Small intestine (tissue), 7 donors: ENCODE measurements around the gene FOSL2. TPM values are rescaled to one million over a fixed set of nuclear protein-coding genes. Genes with fewer than 3 reads are reported as not detected.

Experiments
- DNase-seq, 2 donors: peaks; one replicate each; pipeline versions ENCODE4 v3.0.0 to v3.0.0-alpha.2; 2013
- FAIRE-seq: peaks from 2 replicates; lab custom pipeline; 2012; peaks lifted over from hg19 to GRCh38; lab: Jason Lieb, UNC
- H3K27ac ChIP-seq, 3 donors: one replicate each; pipeline ENCODE4 v1.5.1; 2013; ENCODE audit warnings: low read length in 2 of 3, mild to moderate bottlenecking in 2 of 3, control low read depth in 1 of 3, inconsistent platforms in 1 of 3, low read depth in 1 of 3, moderate library complexity in 1 of 3
- H3K27me3 ChIP-seq, 3 donors: one replicate each; pipeline ENCODE4 v1.6.1; 2013; ENCODE audit warnings: low read length in 3 of 3, inconsistent platforms in 1 of 3; ENCODE audit not compliant: control insufficient read depth in 3 of 3, insufficient read depth in 3 of 3
- H3K36me3 ChIP-seq, 3 donors: one replicate each; pipeline ENCODE4 v1.6.1; 2013; ENCODE audit warnings: low read length in 3 of 3, inconsistent platforms in 1 of 3, low read depth in 1 of 3, mild to moderate bottlenecking in 1 of 3, moderate library complexity in 1 of 3; ENCODE audit not compliant: control insufficient read depth in 3 of 3, insufficient read depth in 2 of 3
- H3K4me1 ChIP-seq, 3 donors: one replicate each; pipeline ENCODE4 v1.6.1; 2013; ENCODE audit warnings: low read length in 2 of 3, inconsistent platforms in 1 of 3, low read depth in 1 of 3, mild to moderate bottlenecking in 1 of 3, moderate library complexity in 1 of 3; ENCODE audit not compliant: control insufficient read depth in 3 of 3, insufficient read depth in 2 of 3
- H3K4me3 ChIP-seq, 3 donors: one replicate each; pipeline ENCODE4 v1.5.1; 2013; ENCODE audit warnings: low read length in 3 of 3, control low read depth in 1 of 3, inconsistent platforms in 1 of 3, low read depth in 1 of 3, mild to moderate bottlenecking in 1 of 3, moderate library complexity in 1 of 3
- H3K9me3 ChIP-seq, 2 donors: one replicate each; pipeline ENCODE4 v1.6.1; 2013; ENCODE audit warnings: low read depth in 1 of 2, low read length in 1 of 2; ENCODE audit not compliant: control insufficient read depth in 2 of 2, insufficient read depth in 1 of 2
- WGBS, 3 donors: extraction: QIAGEN DNeasy Blood & Tissue Kit; methylation state at CpG; one replicate each; pipeline ENCODE4 v1.1.7; 2013; 5-methylcytosine and 5-hydroxymethylcytosine counted together
- polyA plus RNA-seq, 4 donors: library from polyadenylated mRNA; stranded (reverse) in 3 of 4; unstranded in 1 of 4; fragments of 200-250 nt in 3 of 4; fragments of 120-200 nt in 1 of 4; gene quantifications; one replicate each; pipeline versions ENCODE4 v1.2.1 to v1.2.3, GENCODE V29; 2013
- donor health status: healthy with polysubstance abuse.
- donor health status: control.
- donor health status: control.
- donor health status: Bipolar disorder and iron deficiency.
- donor health status: healthy.

The FOSL2 gene
- polyA plus RNA-seq, 4 donors: 29.2 to 82.6 (median 40.7) TPM

- DNase-seq (peak; percentile 90 to 91), FAIRE-seq (no peak)
- peak overlapping the region; percentile 98 to 99 (median 98) for H3K27ac ChIP-seq
- peaks cover 0 to 2% (median 0%) of the 10 kb centered on the region in 3 donors for H3K36me3 ChIP-seq
- WGBS, 3 donors: 0% methylated on average over 47 to 49 of the region's 49 CpGs
- H3K9me3 ChIP-seq: no peaks in the 10 kb centered on the region
- H3K4me3 ChIP-seq: peak overlapping the region; percentile 36 to 84 (median 64)
- peaks cover 0 to 11% (median 0%) of the 10 kb centered on the region in 3 donors for H3K4me1 ChIP-seq
- no peaks in the 10 kb centered on the region for H3K27me3 ChIP-seq
Measured at GRCh38 chr2:28390746-28391563, 1.7 kb upstream of the FOSL2 start.

- H3K27ac ChIP-seq: peak overlapping the region; percentile 98 to 99 (median 98)
- peaks cover 0 to 18% (median 0%) of the 10 kb centered on the region in 3 donors for H3K4me1 ChIP-seq
- H3K9me3 ChIP-seq: no peaks in the 10 kb centered on the region
- no peak for FAIRE-seq
- H3K4me3 ChIP-seq: peak overlapping the region; percentile 50 to 84 (median 64)
- peak; percentile 97 to 99 for DNase-seq
- no peaks in the 10 kb centered on the region for H3K27me3 ChIP-seq
- WGBS, 3 donors: 0 to 1% (median 0%) methylated on average over 40 to 70 of the region's 70 CpGs
- H3K36me3 ChIP-seq: peaks cover 0 to 2% (median 0%) of the 10 kb centered on the region in 3 donors
Measured at GRCh38 chr2:28391564-28392296, 928 bp upstream of the FOSL2 start.

GRCh38 chr2:28393114-28393836 lies 617 bp downstream of the FOSL2 start:
- peak overlapping the region; percentile 98 to 99 (median 99) for H3K27ac ChIP-seq
- FAIRE-seq: no peak
- peak overlapping the region; percentile 76 to 89 (median 84) for H3K4me3 ChIP-seq
- peaks cover 0 to 7% (median 0%) of the 10 kb centered on the region in 3 donors for H3K36me3 ChIP-seq
- no peaks in the 10 kb centered on the region for H3K9me3 ChIP-seq
- WGBS, 3 donors: 0% methylated on average over 74 to 81 of the region's 81 CpGs
- peak; percentile 58 to 82 for DNase-seq
- H3K27me3 ChIP-seq: no peaks in the 10 kb centered on the region
- peaks cover 0 to 33% (median 0%) of the 10 kb centered on the region in 3 donors for H3K4me1 ChIP-seq

GRCh38 chr2:28394331-28394877 lies 1.7 kb downstream of the FOSL2 start:
- H3K36me3 ChIP-seq: peaks cover 0 to 15% (median 0%) of the 10 kb centered on the region in 3 donors
- DNase-seq (peak; percentile 76), FAIRE-seq (no peak)
- H3K27me3 ChIP-seq: no peaks in the 10 kb centered on the region
- H3K4me1 ChIP-seq: peaks cover 2 to 44% (median 5%) of the 10 kb centered on the region in 3 donors
- H3K9me3 ChIP-seq: no peaks in the 10 kb centered on the region
- H3K27ac ChIP-seq: peak overlapping the region; percentile 98 to 99 (median 99)
- 1 to 9% (median 3%) methylated on average over 20 to 21 of the region's 21 CpGs for WGBS, 3 donors
- peak overlapping the region; percentile 76 to 89 (median 84) for H3K4me3 ChIP-seq

- no peaks in the 10 kb centered on the region for H3K9me3 ChIP-seq
- peaks cover 0 to 21% (median 0%) of the 10 kb centered on the region in 3 donors for H3K36me3 ChIP-seq
- WGBS, 3 donors: 4 to 18% (median 13%) methylated on average over 7 of the region's 7 CpGs
- no peaks in the 10 kb centered on the region for H3K27me3 ChIP-seq
- peak overlapping the region; percentile 98 to 99 (median 99) for H3K27ac ChIP-seq
- FAIRE-seq (no peak), DNase-seq (peak; percentile 50 to 51)
- peaks cover 2 to 47% (median 5%) of the 10 kb centered on the region in 3 donors for H3K4me1 ChIP-seq
- H3K4me3 ChIP-seq: peak overlapping the region; percentile 76 to 89 (median 84)
Measured at GRCh38 chr2:28394997-28395333, 2.3 kb downstream of the FOSL2 start.

- Histone ChIP-seq H3K4me1 (peaks cover 2 to 51% (median 5%) of the 10 kb centered on the region in 3 donors), H3K36me3 (peaks cover 0 to 24% (median under 1%) of the 10 kb centered on the region in 3 donors), H3K27me3 (no peaks in the 10 kb centered on the region), H3K27ac (peak overlapping the region; percentile 98 to 99 (median 99)), H3K9me3 (no peaks in the 10 kb centered on the region), H3K4me3 (peak overlapping the region; percentile 76 to 89 (median 84))
- 8 to 15% (median 12%) methylated on average over 15 of the region's 15 CpGs for WGBS, 3 donors
- FAIRE-seq (no peak), DNase-seq (peak; percentile 83 to 85)
Measured at GRCh38 chr2:28395334-28396061, 2.8 kb downstream of the FOSL2 start.

GRCh38 chr2:28397043-28397381 lies 4.4 kb downstream of the FOSL2 start:
- peaks cover 0 to 38% (median 7%) of the 10 kb centered on the region in 3 donors for H3K36me3 ChIP-seq
- FAIRE-seq (no peak), DNase-seq (no peak)
- H3K4me1 ChIP-seq: peaks cover 2 to 55% (median 7%) of the 10 kb centered on the region in 3 donors
- no peaks in the 10 kb centered on the region for H3K9me3 ChIP-seq
- no peaks in the 10 kb centered on the region for H3K27me3 ChIP-seq
- H3K27ac ChIP-seq: peak overlapping the region in 2 of 3 donors; percentile 42 to 99
- H3K4me3 ChIP-seq: peak overlapping the region in 2 of 3 donors; percentile 76 to 84
- 9 to 35% (median 17%) methylated on average over 2 of the region's 2 CpGs for WGBS, 3 donors
